Adrenal gland (tissue), 5 donors: ENCODE measurements around the gene CPXM2.

Source experiments
- CTCF ChIP-seq, 6 experiments: fragments of 450-650 bp in 4 of 6; fragments of 200-600 bp in 2 of 6; sonication (generic) in 1 of 6; IDR thresholded peaks; 1 replicate in 5 of 6; 2 replicates in 1 of 6; pipeline versions ENCODE4 v1.5.1 to v1.8.0; 2016 to 2021; ENCODE audit warnings: antibody characterized with exemption in 6 of 6, mild to moderate bottlenecking in 2 of 6, moderate library complexity in 1 of 6
- POLR2A ChIP-seq, 2 donors: fragments of 450-650 bp; IDR thresholded peaks; one replicate each; pipeline ENCODE4 v1.6.1; 2017; ENCODE audit warnings: antibody characterized with exemption in 2 of 2, mild to moderate bottlenecking in 2 of 2, moderate library complexity in 1 of 2
- donor health status: DM: no; HTN: no; CAD: no.

GRCh38 chr10:123721441-123722049, 170.1 kb downstream of the CPXM2 start:
- TF ChIP-seq CTCF (IDR thresholded peaks at IDR 0.05) (no peak), POLR2A (IDR thresholded peaks at IDR 0.05) (no peak)
